GM21515 (cell line): ENCODE results near the gene CLDN24.

Experiments used
- ATAC-seq: cut with Tn5 transposase; IDR thresholded peaks from one replicate; pipeline ENCODE4 v1.9.1; 2021; ENCODE audit not compliant: unreplicated experiment

Gene CLDN24

DNA sequence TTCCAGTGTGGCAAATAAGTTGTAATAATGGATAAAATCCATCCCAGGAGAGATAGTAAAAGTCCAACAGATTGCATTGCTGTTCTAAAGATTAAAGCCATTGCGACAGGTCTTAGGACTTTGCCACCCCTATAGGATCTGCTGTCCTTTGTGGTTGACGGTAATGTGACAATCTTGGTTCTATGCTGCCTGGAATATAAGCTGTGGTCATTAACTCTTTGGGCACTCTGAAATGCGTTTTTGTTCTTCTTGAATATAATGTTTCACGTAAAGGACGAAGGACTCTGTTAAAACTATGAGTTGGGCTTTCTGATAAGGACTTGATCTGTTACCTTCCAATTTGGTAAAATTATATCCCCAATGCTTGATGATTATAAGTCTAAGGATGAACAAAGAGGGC is at the start of gene CLDN24:
TSS of gene CLDN24 (minus strand) at position 101 of the 400 bp plus-strand sequence. CDS start at position 101, 0 bp downstream.
- ATAC-seq: no peak

DNA sequence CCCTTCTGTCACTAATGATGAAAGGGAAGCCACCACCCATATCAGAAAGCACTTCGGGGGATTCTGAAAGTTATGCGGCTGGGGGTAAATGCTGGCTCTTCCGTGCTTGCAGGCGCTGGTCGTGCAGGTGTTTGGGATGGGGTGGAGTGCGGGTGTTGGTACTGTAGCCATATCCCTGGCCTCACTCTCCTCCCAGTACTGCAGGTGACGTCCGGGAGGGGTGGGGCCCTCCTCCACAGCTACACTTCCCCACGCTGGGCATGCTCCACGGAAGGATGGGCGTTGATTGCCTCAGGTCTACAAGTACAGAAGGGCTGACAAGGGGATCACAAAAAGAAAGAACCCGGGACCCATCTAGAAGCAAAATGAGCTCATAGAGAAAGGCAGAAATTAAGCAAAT is 48.6 kb upstream of the CLDN24 start:
- ATAC-seq: no peak

DNA sequence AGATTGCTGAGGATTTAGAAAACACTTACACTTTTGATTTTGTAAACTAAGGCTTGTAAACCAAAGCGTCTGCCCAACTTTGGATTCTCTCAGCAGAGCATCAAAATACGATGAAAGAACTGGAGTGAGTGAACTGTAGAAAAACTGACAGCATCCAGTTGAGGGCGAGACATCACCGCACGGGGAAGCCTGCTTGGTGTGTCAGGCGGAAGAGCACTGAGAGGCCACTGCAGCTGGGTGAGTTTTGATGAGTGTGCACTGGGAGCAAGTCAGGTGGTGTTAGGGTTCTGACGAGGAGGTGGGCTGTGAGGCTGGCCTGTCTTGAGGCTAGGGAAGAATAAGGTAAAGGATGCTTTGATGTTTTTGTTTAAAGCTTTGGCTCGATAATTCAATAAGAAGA is 46.8 kb upstream of the CLDN24 start:
- ATAC-seq: no peak

DNA sequence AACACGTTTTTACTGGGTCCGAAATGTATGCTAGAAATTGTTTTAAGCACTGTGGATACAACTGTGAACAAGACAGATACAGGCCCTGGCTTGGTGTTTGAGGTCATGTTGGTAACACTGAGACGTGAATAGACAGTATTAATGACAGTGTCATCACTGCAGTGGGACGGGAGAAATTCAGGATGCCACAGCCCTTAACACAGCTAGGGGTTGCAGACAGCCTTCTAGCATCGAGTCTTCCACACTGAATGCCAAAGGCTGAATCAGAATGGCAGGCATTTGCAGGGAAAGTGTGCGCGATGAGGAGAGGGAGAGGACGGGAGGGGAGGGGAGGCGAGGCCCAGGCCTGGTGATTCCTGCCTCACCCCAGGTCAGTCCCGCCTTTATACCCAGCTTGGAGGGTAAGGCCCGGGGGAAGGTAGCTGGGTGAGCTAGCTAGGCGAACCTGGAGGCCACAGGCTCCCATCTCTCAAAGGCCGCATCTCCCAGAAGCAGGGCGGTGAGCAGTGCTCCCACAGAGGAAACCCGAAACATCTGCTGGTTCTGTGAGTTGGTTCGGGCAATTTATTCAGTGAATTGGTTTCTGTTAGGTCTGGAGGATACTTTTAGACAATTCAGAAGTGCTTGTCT is 44.1 kb upstream of the CLDN24 start:
- ATAC-seq: no peak

DNA sequence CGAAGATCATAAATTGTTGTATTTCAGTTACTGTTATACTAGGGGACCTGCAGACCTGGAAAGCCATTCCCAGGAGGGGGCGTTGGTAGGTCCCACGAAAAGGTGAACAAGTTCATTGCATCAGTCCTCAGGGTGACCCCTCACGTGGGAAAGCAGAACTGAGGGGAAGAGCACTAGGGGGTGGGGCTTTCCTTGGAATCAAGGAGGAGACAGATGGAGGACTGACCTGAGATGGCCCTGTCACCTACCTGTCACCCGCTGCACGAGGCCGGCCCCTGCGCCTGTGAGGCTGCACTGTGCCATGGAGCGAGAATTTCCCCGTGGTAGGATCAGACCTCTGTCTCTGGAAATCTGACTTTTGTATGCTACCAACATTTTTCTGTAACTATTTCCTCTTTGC is 41.8 kb upstream of the CLDN24 start:
- no peak for ATAC-seq

DNA sequence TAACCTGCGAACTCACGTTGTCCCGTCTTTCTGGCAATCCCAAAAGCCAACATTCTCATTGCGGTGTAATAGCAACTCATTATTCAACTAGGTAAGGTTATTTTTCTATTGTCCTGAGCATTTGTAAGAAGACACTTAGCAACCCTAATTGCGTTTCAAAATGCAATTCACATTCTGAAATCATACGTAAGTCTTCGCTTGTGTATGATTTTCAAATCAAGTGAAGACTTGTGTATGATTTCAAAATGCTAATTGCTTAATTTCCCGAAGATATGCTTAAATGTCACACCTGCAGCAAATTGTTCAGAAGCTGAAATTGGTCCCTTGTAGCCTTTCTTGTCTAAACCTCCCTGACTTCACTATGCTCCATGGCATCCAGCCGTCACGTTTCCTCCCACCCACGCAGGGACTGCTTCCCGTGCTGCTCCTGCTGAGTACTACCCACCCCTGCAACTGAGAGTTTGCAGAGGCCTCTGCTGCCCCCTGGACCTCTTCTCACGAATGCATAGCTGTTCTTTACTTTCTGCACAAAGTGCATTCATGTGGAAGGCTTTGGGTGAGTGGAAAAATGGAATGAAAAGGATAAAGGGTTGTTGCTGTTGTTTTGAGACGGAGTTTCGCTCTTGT is 40.8 kb upstream of the CLDN24 start:
- no peak for ATAC-seq

DNA sequence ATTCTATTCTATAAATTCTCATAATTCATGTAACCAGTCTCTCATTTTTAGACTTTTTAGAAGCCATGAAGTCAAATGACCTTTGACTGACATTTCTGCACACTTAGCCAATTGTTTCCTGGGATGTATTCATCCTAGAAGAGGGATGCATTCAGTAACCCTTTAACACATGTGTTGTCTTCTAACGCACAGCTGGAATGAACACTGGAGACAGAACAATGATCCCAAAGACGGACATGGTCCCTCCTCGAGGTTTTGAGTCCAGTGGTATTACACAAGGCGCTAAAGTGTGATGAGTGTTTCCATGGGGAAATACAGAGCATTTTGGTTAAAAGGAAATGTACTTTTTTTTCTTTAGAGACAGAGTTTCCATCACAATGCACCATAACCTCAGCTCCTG is 39.8 kb upstream of the CLDN24 start:
- no peak for ATAC-seq

DNA sequence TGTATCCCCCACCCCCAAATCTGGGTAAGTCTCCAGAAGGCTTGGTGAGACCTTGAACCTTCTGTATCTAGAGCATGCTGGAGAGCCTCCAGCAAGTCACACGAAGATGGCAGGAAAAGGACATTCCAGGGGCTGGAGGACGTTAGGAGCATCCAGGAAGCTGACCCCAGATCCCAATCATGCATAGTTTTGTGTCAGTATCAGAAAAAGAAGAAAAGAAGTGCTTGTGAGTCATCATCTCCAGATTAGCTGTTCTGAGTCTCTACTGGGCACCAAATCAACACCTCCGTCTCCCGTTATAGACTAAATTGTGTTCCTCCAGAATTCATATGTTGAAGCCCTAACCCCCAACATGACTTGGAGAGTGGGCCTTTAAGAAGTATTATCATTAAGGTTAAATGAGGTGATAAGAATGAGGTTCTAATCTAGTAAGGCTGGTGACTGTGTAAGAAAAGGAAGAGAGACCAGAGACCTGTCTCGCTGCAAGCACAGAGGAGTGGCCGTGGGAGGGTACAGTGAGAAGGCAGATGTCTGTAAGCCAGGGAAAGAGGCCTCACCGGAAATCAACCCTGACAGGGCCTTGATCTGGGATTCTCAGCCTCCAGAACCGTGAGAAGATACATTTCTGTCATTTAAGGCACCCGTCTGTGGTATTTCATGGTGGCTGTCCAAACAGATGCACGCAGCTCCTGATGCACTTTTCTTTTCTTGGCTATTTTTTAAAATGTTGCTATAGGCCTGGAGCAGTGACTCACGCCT is 38.1 kb upstream of the CLDN24 start:
- ATAC-seq: no peak

DNA sequence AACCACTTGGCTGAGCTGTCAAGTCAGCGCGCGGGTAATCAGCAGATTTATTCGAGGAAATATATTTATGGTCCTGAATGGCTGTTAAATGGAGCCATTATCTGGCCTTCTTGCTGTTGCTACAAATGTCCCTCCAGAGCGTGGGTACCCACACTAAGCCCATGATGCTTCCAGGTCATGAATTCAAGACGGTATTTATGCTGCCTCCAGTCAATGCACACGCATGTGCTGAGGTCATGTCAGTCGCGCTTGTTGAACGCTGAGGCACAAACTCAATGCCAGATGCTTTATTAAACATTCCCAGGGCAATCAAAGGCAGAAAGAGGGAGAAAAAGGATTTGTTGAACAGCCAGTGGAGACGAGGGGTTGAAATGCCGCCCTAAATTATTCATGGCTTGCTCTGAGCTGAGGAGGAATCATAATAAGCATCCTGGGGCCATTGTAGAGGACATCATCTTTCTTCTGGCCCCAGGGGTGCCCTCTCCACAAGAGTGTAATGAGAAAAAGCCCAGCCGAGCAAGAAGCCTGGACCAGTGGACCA is 36.1 kb upstream of the CLDN24 start:
- no peak for ATAC-seq

DNA sequence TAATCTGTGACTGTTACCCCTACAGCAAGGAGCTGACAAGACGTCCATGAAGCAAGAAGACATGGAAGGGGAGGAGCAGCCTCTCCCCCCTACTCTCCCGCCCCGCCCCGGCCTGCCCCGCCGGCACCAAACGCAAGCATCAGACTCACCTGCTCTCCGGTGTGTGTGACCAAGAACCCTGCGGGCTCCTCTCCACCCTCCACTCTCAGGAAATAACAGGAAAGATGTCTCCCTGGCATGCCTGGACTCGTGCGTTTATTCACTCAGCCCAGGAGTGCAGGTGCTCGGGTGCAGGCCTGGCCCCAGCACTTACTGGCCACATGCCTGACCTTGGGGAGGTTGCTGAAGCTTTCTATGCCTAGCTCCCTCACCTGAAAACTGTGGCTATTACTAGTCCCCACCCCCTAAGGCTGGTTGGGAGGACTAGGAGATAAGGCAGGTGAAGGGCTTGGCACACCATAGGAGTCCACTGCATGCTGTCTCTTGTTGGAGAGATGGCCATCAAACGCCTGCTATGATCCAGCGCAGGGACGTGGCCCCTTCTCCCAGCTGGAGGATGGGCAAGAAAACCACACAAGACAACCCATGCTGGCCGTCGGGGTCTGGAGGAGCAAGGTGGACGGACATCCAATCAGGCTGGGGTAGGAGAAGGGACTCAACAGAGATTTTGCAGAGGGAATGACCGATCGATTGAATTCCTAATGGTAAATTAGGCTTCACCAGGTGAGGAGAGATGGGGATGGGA is 34.9 kb upstream of the CLDN24 start:
- ATAC-seq: no peak

DNA sequence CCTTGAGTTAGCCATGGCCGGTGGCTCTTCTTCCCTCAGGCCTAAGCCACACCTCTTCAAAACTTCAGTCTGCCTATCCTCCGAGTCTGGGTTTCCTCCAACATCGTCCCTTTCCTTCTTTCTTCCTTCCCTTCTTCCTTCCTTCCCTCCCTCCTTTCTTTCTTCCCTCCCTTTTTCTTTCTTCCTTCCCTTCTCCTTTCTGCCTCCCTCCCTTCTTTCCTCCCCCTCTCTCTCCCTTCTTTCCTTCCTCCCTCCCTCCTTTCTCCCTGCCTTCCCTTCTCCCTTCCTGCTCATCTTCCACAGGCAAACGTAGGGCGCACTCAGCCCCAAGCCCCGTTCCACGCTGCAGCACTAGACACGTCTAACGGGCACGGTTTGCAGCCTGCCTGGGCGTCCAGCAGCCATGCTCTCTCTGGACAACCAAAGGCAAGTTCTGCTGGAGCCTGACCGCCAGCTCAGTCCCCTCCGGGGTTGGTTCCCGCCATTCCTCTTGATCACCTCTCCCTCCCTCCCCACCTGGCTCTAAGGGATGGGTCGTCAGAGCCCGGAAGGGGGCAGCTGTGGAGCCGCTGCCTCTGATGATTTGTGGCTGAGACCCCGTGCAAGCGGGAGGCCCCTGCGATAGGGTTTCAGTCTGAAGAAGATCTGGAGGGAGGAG is 34.1 kb upstream of the CLDN24 start:
- ATAC-seq: no peak

DNA sequence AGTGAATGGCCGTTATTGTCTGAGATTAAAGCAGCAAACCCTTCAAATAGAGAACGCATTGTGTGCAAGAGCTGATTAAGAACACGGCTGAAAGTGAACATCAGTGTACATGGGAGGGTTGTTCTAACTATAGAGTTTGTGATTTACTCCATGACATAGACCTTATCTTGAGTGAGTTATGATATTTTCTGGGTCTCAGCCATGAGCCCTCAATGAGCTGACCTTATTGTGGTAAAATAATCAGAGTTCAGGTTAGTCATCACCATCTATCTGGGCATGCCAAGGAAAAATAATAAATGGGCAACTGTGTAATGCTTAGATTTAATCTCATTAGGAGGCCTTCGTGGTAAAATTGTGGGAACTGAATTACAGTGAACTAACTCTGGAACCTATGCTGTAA is 33.2 kb upstream of the CLDN24 start:
- ATAC-seq: no peak

DNA sequence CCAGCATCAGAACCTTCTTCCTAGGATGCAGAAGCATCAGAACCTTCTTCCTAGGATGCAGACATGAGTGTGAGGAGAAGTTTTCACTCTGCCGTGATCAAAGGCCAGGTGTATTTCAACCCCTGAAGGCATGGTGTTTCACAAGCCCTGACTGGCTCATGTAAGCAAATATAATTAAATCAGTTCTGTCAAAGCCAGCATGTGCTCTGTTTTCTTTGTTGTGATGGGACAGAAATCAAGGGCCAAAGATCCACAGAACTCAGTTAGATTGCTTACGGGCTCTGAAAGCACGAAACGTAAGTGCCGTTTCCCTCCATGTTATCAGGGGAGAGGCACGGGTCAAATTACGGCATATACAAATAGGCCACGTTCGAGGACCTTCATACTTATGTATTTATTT is 32.0 kb upstream of the CLDN24 start:
- ATAC-seq: no peak

DNA sequence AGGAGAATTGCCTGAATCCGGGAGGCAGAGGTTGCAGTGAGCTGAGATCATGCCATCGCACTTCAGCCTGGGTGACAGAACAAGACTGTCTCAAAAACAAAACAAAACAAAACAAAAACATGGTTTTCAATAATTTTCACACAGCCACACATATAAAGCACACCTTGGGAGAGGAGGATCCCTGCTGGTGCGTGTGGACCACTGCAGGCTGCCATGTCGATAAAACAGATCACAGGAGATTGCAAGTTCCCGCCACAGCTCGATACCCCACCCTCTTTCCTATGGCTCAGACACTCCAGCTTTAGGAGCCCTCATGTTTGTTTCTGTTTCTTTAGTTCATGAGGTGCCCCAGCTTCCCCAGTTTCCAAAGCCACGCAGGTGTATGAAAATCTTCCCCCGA is 31.3 kb upstream of the CLDN24 start:
- no peak for ATAC-seq

DNA sequence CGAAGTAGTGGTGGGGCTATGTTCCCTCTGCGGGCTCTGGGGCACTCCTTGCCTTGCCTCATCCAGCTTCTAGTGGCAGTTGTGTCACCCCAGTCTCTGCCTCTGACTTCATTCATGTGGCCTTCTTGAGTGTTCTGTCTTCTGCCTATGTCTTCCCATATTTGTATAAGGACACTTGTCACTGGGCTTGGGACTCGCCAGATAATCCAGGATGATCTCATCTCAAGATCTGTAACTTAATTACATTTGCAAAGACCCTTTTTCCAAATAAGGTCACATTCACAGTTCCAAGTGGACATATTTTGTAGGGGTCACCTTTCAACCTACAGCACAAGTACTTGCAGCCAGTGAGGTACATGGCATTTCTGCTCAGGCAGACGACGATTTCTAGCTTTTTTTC is 30.3 kb upstream of the CLDN24 start:
- no peak for ATAC-seq

DNA sequence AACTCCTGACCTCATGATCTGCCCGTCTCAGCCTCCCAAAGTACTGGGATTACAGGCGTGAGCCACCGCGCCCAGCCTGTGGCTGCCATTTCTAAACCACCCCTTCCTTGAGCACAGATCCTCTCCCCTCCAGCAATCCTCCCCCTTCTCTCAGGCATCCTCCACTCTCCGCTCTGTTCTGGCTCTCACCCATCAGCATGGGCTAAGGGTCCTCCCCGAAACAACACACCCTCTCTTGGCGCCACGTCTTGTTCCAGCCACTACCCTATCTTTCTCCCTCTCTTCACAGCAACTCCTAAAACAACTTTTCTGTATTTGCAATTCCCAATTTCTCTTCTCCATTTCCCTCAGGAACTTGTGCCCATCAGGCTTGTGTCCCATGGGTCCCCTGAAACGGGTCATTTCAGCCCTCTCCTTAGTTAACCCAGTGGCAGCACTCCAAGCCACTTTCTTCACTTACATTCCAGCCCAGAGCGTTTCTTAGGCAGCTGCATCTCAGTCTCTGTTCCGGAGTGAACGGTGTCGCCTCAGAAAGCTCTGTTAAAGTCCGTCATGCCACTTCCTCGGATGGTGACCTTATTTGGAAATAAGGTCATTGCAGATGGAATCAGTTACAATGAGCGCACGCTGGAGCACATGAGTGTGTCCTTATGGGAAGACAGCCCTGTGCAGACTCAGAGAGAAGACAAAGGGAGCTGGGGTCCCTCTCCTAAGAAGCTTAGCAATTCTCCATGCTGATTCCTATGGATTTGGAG is 28.3 kb upstream of the CLDN24 start:
- no peak for ATAC-seq

DNA sequence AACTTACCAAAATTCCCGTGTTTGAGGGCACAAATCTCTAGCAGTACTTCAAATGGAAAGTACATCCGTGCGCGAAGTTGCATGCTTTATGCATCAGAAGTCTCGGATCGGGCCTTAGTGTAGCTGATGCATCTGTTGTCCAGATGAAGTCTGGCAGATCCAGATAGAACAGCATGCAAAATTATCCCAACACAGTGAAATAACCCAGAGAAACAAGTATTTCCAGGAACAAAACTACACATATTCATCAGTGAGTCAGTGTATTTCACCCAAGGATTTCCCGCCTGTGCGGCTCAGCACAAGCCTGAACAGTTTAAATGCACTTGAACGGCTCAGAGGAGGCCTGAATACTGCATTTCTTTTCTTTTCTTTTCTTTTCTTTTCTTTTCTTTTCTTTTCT is 27.4 kb upstream of the CLDN24 start:
- no peak for ATAC-seq

DNA sequence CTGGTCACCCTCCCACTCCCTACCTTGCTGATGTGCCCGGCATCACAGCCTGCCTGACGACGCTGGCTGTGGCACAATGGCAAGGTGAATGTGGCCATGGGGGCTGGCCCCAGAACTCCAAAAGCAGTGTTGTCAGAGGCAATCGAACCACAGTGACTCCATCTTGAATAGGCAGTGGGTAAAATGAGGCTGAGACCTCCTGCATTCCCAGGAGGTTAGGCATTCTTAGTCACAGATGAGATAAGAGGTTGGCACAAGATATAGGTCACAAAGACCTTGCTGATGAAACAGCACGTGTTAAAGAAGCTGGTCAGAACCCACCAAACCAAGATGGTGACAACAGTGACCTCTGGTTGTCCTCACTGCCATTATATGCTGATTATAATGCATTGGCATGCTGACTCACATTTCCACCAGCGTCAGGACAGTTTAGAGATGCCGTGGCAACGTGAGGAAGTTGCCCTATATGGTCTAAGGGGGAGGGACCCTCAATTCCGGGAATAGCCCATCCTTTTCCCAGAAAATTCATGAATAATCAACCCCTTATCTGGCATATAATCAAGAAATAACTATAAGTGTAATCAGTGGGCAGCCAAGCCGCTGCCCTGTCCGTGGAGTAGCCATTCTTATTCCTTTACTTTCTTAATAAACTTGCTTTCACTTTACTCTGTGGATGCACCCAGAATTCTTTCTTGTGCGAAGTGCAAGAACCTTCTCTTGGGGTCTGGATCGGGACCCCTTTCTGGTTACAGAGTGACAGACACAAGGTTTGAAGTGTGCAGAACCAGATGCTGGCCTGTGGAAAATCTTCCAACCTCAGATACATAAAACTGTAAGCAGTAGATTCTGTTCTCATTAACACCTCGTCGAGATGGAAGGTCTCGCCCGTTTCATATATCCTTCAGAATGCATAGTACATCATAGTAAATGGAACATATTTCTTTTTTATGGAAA is 26.8 kb upstream of the CLDN24 start:
- no peak for ATAC-seq

DNA sequence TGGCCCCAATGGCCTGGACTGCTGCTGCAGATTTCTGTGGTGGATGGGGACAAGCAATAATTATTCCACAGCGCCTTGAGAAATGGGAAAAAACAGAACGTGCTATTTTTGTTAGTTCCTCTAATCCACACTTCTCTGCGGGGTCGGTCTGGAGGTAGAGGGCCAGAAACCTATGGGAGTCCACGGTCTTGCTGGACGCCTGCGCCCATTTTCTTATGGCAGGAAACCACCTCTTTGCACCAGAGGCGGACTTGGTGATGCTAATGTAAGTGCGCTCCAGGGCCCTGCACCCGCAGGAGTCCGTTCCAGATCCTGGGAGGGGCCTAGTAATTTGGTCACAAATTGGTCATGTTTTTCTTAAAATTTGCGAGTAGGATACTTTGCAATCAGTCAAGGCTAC is 25.9 kb upstream of the CLDN24 start:
- no peak for ATAC-seq
